Psoas muscle (tissue), 8 donors: ENCODE measurements around the gene SF3B6. TPM values are rescaled to one million over a fixed set of nuclear protein-coding genes. Genes with fewer than 3 reads are reported as not detected.
"Not testable (repeated sequence)": the region's sequence is repeated elsewhere in the genome, so short reads cannot be mapped to it uniquely, and the experiment has no call there.

ENCODE experiments used
- ATAC-seq, 4 donors: fragments of 200-7000 bp; cut with Tn5 transposase; one replicate each; pipeline ENCODE4 v1.9.1; 2020; ENCODE audit warnings: moderate library complexity in 3 of 4, mild to moderate bottlenecking in 2 of 4
- DNase-seq, 2 donors: peaks; one replicate each; pipeline ENCODE4 v3.0.0-alpha.2; 2020
- H3K27ac ChIP-seq: fragments of 200-600 bp; one replicate; pipeline ENCODE4 v1.8.0; 2022
- H3K27me3 ChIP-seq, 3 donors: fragments of 200-600 bp in 1 of 3; one replicate each; pipeline versions ENCODE4 v1.6.1 to v1.8.0; 2013 to 2022; ENCODE audit warnings: low read length in 2 of 3, mild to moderate bottlenecking in 2 of 3, moderate library complexity in 1 of 3; ENCODE audit not compliant: insufficient read depth in 3 of 3
- H3K36me3 ChIP-seq, 2 donors: fragments of 200-600 bp in 1 of 2; one replicate each; pipeline versions ENCODE4 v1.6.1 to v1.8.0; 2013 to 2022; ENCODE audit warnings: low read depth in 1 of 2, mild to moderate bottlenecking in 1 of 2, moderate library complexity in 1 of 2; ENCODE audit not compliant: insufficient read depth in 1 of 2
- H3K4me1 ChIP-seq: fragments of 200-600 bp; one replicate; pipeline ENCODE4 v1.8.0; 2022
- H3K4me3 ChIP-seq: fragments of 200-600 bp; one replicate; pipeline ENCODE4 v1.8.0; 2022; ENCODE audit warnings: mild to moderate bottlenecking
- H3K9me3 ChIP-seq: fragments of 200-600 bp; one replicate; pipeline ENCODE4 v1.8.0; 2022
- CTCF ChIP-seq: fragments of 200-600 bp; IDR thresholded peaks from one replicate; pipeline ENCODE4 v1.8.0; 2022; ENCODE audit warnings: antibody characterized with exemption
- WGBS, 3 donors: extraction: QIAGEN DNeasy Blood & Tissue Kit; methylation state at CpG; one replicate each; pipeline versions ENCODE4 v1.1.6 to v1.1.7; 2013; 5-methylcytosine and 5-hydroxymethylcytosine counted together
- intact Hi-C, 2 donors: fragments of 100-400 bp; cut with DNase I; formaldehyde crosslinking; loops; one replicate each; pipeline versions ENCODE4 v1.11.0 to v1.14.2; 2022
- polyA plus RNA-seq, 3 donors: library from polyadenylated mRNA; stranded (reverse); fragments of 200-250 nt; gene quantifications; one replicate each; pipeline ENCODE4 v1.2.3, GENCODE V29; 2013
- total RNA-seq, 4 donors: library from RNA; stranded (reverse); fragmentation: NEBNext Ultra II Directional in 2 of 4; extraction: Animal tissue kit (Norgen Biotek cat#: 25700) in 2 of 4; gene quantifications; one replicate each; pipeline versions ENCODE4 v1.2.1 to v1.2.4, GENCODE V29; 2021 to 2023
- donor health status: healthy with polysubstance abuse.
- donor health status: DM: no; HTN: no; CAD: no; lungs with moderate emphysema.
- donor health status: Bipolar disorder and iron deficiency.
- donor health status: healthy.
- donor health status: DM: yes; HTN: yes; CAD: no.
- donor health status: DM: no; HTN: no; CAD: no.
- donor health status: DM: no; HTN: no; CAD: no.
- donor health status: DM: yes; HTN: yes; CAD: no.

SF3B6 gene
- total and polyA plus RNA-seq, 7 donors = 44.2 to 116 (median 60.5) TPM

- no peak for ATAC-seq
- no peak for TF ChIP-seq CTCF
- intact Hi-C loops = no loop called here
These were observed 38.9 kb upstream of the SF3B6 start for GRCh38 chr2:24115057-24115456.

GRCh38 chr2:24111407-24111901, 35.3 kb upstream of the SF3B6 start:
- no peaks in the 10 kb centered on the region for H3K4me1 ChIP-seq
- TF ChIP-seq CTCF = no peak
- no peak for DNase-seq
- no peak overlapping the region for H3K27ac ChIP-seq
- ATAC-seq = no peak
- H3K36me3 ChIP-seq = peaks cover 0 to 10% of the 10 kb centered on the region in 2 donors
- no peaks in the 10 kb centered on the region for H3K27me3 ChIP-seq
- no peak overlapping the region for H3K4me3 ChIP-seq
- WGBS, 3 donors = 52 to 61% (median 60%) methylated on average over 2 of the region's 2 CpGs
- intact Hi-C loops = no loop called here
- H3K9me3 ChIP-seq = peaks cover 7% of the 10 kb centered on the region

More at GRCh38 chr2:24115057-24115456, 38.9 kb upstream of the SF3B6 start:
- Histone ChIP-seq H3K4me1 (no peaks in the 10 kb centered on the region), H3K4me3 (no peak overlapping the region), H3K36me3 (peaks cover 0 to 10% of the 10 kb centered on the region in 2 donors), H3K27ac (no peak overlapping the region), H3K9me3 (peaks cover 7% of the 10 kb centered on the region), H3K27me3 (no peaks in the 10 kb centered on the region)
- no peak for DNase-seq
- WGBS, 3 donors = 46 to 48% (median 48%) methylated on average over 2 of the region's 2 CpGs

- peaks cover 0 to 5% of the 10 kb centered on the region in 2 donors for H3K36me3 ChIP-seq
- H3K27me3 ChIP-seq = no peaks in the 10 kb centered on the region
- ATAC-seq (no peak), DNase-seq (no peak)
- H3K4me1 ChIP-seq = no peaks in the 10 kb centered on the region
- intact Hi-C loops = no loop called here
- H3K9me3 ChIP-seq = peaks cover 7% of the 10 kb centered on the region
- no peak for TF ChIP-seq CTCF
- no peak overlapping the region for H3K4me3 ChIP-seq
- H3K27ac ChIP-seq = no peak overlapping the region
- WGBS, 3 donors = 77 to 90% (median 77%) methylated on average over 7 of the region's 7 CpGs
These were observed 34.7 kb upstream of the SF3B6 start for GRCh38 chr2:24110660-24111303.

GRCh38 chr2:24109431-24109830, 33.3 kb upstream of the SF3B6 start:
- ATAC-seq, H3K4me3 ChIP-seq, H3K27ac ChIP-seq, H3K27me3 ChIP-seq, H3K4me1 ChIP-seq, H3K36me3 ChIP-seq, DNase-seq, intact Hi-C loops, H3K9me3 ChIP-seq: not testable (repeated sequence)
- WGBS, 3 donors = 97 to 98% (median 97%) methylated on average over 1 of the region's 1 CpG

GRCh38 chr2:24107336-24107735, 31.2 kb upstream of the SF3B6 start:
- intact Hi-C loops = no loop called here
- Histone ChIP-seq H3K27me3 (no peaks in the 10 kb centered on the region), H3K4me3 (no peak overlapping the region), H3K4me1 (no peaks in the 10 kb centered on the region), H3K36me3 (peaks cover 0 to 8% of the 10 kb centered on the region in 2 donors), H3K9me3 (no peaks in the 10 kb centered on the region), H3K27ac (no peak overlapping the region)
- ATAC-seq (no peak), DNase-seq (no peak)
- WGBS, 3 donors = 43 to 98% (median 53%) methylated on average over 1 of the region's 1 CpG
- TF ChIP-seq CTCF = no peak
